ENCODE data around the gene TMEM92. TPM values are rescaled to one million over a fixed set of nuclear protein-coding genes. Genes with fewer than 3 reads are reported as not detected.

Gene TMEM92
- under 1 TPM in 5 of 8 experiments, not detected in 3; 0.18 to 0.64 (median 0.38) TPM for total RNA-seq

DNA sequence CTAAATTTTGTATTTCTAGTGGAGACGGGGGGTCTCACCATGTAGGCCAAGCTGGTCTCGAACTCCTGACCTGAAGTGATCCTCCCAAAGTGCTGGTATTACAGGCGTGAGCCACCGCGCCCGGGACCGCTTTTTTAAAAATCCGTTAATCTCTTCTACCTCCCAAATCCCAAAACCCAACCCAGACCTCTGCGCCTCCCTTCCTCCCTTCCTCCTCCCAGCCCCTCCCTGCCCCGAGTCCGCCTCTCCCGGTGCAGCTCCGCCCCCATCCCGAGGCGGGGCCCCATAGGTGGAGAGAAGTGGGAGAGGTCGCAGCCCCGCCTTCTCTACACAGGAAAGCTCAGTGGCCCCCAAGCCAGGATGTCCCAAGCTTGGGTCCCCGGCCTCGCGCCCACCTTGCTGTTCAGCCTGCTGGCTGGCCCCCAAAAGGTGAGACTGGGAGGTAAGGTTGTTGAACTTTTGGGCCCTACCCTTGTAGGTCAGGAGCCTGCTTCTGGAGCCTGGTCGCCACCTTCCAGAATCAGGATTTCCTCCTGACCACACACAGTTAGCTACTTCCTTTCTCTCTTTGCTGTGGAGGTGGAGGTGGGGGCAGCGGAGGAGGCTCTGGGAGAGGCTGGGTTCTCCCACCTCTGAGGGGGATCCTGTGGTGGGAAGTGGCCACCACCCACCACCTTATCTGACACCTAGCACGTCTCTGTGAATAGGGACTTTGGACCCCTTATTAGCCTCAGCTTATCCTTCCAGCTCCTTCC is at the start of gene TMEM92:
TSS of gene TMEM92 (plus strand) at position 325 of the 755 bp plus-strand sequence. CDS start at position 361, 36 bp downstream.
- WGBS, 10 experiments: 38 to 100% (median 50%) methylated on average over 1 to 9 of the region's 23 CpGs; no CpG with 5 or more reads in 7 of the 10 experiments
- Histone ChIP-seq H3K4me1 (replicated peaks in 1 of 2) (peaks cover 0 to 14% of the 10 kb centered on the region in 2 donors), H3K4me3 (peak within 1 kb of the TSS in 3 of 5 donors; percentile 19 to 32 (median 24)), H3K27ac (no peak within 1 kb of the TSS)
- peak in 1 of 8 experiments; percentile 17 for ATAC-seq (replicated peaks in 6 of 8)
- in situ Hi-C loops (cut with MboI; ENCODE audit: low pct_unique_long_range_greater_than_20kb in 2 of 9, low sequenced_read_pairs in 9 of 9, unreplicated experiment in 9 of 9): loop anchor here in 1 of 9 experiments (5.0 kb wide), 1 partner anchor 67 kb away; no protein-coding TSS in a partner anchor

DNA sequence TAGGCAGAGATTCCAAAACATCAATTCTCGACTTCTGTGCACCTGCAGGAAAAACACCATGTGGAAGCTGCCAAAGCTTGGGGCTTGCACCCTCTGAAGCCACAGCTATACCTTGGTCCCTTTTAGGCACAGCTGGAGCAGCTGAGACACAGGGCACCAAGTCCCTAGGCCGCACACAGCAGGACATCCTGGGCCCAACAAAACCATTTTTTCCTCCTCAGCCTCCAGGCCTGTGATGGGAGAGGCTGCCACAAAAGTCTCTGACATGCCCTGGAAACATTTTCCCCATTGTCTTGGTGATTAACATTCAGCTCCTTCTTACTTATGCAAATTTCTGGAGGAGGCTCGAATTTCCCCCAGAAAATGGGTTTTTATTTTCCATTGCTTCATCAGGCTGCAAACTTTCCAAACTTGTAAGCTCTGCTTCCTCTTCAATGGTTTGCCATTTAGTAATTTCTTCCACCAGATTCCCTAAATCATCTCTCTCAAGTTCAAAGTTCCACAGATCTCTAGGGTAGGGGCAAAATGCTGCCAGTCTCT is 48.5 kb upstream of the TMEM92 start:
- no peaks in the 10 kb centered on the region for H3K4me1 ChIP-seq (replicated peaks in 1 of 2)
- in situ Hi-C loops (cut with MboI; ENCODE audit: low pct_unique_long_range_greater_than_20kb in 2 of 9, low sequenced_read_pairs in 9 of 9, unreplicated experiment in 9 of 9): no loop called here
- no peak for ATAC-seq (replicated peaks in 6 of 8)
- H3K27ac ChIP-seq: no peak overlapping the region
- 0 to 83% (median 65%) methylated on average over 1 to 2 of the region's 3 CpGs; no CpG with 5 or more reads in 3 of the 10 experiments for WGBS, 10 experiments
- H3K4me3 ChIP-seq: no peak overlapping the region

DNA sequence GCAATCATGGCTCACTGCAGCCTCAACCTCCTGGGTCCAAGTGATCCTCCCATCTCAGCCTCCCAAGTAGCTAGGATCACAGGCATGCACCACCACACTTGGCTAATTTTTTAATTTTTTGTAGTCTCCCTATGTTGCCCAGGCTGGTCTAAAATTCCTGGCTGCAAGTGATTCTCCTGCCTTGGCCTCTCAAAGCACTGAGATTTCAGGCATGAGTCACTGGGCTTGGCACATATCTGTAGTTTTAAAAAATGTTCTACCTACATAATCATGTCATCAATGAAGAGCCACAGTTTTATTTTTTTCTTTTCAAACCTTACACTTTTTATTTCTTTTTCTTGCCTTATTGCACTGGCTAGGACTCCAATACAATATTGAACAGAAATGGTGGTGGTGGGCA is 39.7 kb upstream of the TMEM92 start:
- no peaks in the 10 kb centered on the region for H3K4me1 ChIP-seq (replicated peaks in 1 of 2)
- in situ Hi-C loops (cut with MboI; ENCODE audit: low pct_unique_long_range_greater_than_20kb in 2 of 9, low sequenced_read_pairs in 9 of 9, unreplicated experiment in 9 of 9): no loop called here
- no peak overlapping the region for H3K27ac ChIP-seq
- ATAC-seq (replicated peaks in 6 of 8): no peak
- H3K4me3 ChIP-seq: no peak overlapping the region

DNA sequence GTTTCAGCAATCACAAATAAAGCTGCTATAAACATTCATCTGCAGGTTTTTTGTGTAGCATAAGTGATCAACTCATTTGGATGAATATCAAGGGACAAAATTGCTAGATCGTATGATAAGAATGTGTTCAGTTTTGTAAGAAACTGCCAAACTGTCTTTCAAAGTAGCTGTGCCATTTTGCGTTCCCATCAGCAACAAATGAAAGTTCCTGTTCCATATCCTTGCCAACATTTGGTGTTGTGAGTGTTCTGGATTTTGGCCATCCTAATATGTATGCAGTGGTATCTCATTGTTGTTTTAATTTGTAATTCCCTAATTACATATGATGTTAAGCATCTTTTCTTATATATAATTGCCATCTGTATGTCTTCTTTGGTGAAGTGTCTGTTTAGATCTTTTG is 36.4 kb upstream of the TMEM92 start:
- no peaks in the 10 kb centered on the region for H3K4me1 ChIP-seq (replicated peaks in 1 of 2)
- WGBS, 10 experiments: 30 to 94% (median 72%) methylated on average over 2 of the region's 2 CpGs; no CpG with 5 or more reads in 3 of the 10 experiments
- H3K27ac ChIP-seq: no peak overlapping the region
- in situ Hi-C loops (cut with MboI; ENCODE audit: low pct_unique_long_range_greater_than_20kb in 2 of 9, low sequenced_read_pairs in 9 of 9, unreplicated experiment in 9 of 9): no loop called here
- H3K4me3 ChIP-seq: no peak overlapping the region
- ATAC-seq (replicated peaks in 6 of 8): no peak

DNA sequence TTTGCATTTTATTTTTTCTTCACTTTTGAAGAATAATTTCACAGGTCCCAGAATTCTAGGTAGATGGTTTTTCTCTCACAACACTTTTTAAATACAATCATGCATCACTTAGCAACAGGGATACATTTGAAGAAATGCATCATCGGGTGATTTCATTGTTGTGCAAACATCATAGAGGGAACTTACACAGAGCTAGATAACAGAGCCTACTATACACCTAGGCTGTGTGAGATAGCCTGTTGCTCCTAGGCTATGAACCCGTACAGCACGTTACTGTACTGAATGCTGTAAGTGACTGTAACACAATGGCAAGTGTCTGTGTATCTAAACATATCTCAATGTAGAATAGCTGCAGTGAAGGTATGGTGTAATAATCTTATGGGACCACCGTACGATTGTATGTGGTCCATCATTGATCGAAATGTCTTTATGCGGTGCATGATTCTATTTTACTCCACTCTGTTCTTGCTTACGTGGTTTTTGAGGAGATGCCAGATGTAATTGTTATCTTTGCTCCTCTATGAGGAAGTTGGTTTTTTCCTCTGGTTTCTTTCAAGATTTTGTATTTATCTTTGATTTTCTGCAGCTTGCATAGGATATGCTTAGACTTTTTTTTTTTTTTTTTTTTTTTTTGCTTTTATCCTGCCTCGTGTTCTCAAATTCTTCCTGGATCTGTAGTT is 35.5 kb upstream of the TMEM92 start:
- ATAC-seq (replicated peaks in 6 of 8): peak in 1 of 8 experiments; percentile 39

DNA sequence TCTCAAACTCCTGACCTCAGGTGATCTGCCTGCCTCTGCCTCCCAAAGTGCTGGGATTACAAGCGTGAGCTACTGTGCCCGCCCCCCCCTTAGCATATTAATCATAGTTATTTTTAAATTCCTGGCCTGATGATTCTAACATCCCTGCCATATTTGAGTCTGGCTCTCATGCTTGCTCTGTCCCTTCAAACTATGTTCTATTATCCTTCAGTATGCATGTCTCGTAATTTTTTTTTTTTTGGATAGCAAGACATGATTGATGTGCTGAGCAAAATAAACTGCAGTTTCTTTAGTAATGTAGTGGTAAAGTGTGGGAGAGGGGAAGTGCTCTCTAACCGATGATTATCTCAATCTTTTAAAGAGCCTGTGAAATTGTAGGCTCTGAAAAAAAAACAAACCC is 34.3 kb upstream of the TMEM92 start:
- no peak for ATAC-seq (replicated peaks in 6 of 8)
- in situ Hi-C loops (cut with MboI; ENCODE audit: low pct_unique_long_range_greater_than_20kb in 2 of 9, low sequenced_read_pairs in 9 of 9, unreplicated experiment in 9 of 9): no loop called here
- no peaks in the 10 kb centered on the region for H3K4me1 ChIP-seq (replicated peaks in 1 of 2)
- no peak overlapping the region for H3K4me3 ChIP-seq
- WGBS, 10 experiments: 0 to 100% (median 80%) methylated on average over 1 to 4 of the region's 4 CpGs; no CpG with 5 or more reads in 3 of the 10 experiments
- no peak overlapping the region for H3K27ac ChIP-seq

More for the DNA sequence above, 35.5 kb upstream of the TMEM92 start:
- 20 to 90% (median 63%) methylated on average over 1 to 9 of the region's 9 CpGs for WGBS, 10 experiments
- no peak overlapping the region for H3K27ac ChIP-seq
- in situ Hi-C loops (cut with MboI; ENCODE audit: low pct_unique_long_range_greater_than_20kb in 2 of 9, low sequenced_read_pairs in 9 of 9, unreplicated experiment in 9 of 9): no loop called here
- no peaks in the 10 kb centered on the region for H3K4me1 ChIP-seq (replicated peaks in 1 of 2)
- no peak overlapping the region for H3K4me3 ChIP-seq

DNA sequence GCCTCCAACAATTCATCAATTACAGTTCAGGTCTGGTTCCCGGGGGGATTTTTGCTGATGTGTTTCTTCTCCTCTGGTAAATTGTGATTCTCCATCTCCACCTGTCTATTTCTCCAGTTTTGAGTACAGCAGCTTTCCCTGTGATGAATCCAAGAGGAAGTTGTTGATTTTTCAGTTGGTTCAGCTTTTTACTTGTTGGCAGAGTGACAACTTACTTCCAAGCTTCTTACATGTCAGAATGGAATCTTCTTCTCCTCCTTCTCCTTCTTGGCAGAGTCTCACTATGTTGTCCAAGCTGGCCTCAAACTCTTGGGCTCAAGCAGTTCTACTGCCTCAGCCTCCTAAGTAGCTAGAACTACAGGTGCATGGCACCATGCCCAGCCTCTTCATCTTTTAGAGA is 33.4 kb upstream of the TMEM92 start:
- 75 to 100% (median 100%) methylated on average over 1 of the region's 1 CpG; no CpG with 5 or more reads in 4 of the 10 experiments for WGBS, 10 experiments
- ATAC-seq (replicated peaks in 6 of 8): no peak
- H3K27ac ChIP-seq: no peak overlapping the region
- no peaks in the 10 kb centered on the region for H3K4me1 ChIP-seq (replicated peaks in 1 of 2)
- H3K4me3 ChIP-seq: no peak overlapping the region
- in situ Hi-C loops (cut with MboI; ENCODE audit: low pct_unique_long_range_greater_than_20kb in 2 of 9, low sequenced_read_pairs in 9 of 9, unreplicated experiment in 9 of 9): no loop called here

DNA sequence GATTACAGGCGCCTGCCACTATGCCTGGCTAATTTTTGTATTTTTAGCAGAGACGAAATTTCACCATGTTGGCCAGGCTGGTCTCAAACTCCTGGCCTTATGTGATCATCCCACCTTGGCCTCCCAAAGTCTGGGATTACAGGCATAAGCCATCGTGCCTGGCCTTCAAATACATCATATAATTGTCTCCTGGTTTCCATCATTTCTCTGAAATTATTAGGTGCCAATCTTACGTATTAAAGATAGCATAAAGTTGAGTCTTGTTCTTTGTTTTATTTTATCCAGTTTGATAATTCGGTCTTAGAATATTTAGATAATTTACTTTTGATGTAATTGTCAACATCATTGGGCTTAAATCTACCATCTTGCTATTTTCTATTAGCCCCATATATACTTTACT is 32.8 kb upstream of the TMEM92 start:
- in situ Hi-C loops (cut with MboI; ENCODE audit: low pct_unique_long_range_greater_than_20kb in 2 of 9, low sequenced_read_pairs in 9 of 9, unreplicated experiment in 9 of 9): no loop called here
- no peak for ATAC-seq (replicated peaks in 6 of 8)
- H3K4me1 ChIP-seq (replicated peaks in 1 of 2): no peaks in the 10 kb centered on the region
- H3K4me3 ChIP-seq: no peak overlapping the region
- WGBS, 10 experiments: 56 to 84% (median 63%) methylated on average over 2 to 5 of the region's 5 CpGs
- no peak overlapping the region for H3K27ac ChIP-seq

DNA sequence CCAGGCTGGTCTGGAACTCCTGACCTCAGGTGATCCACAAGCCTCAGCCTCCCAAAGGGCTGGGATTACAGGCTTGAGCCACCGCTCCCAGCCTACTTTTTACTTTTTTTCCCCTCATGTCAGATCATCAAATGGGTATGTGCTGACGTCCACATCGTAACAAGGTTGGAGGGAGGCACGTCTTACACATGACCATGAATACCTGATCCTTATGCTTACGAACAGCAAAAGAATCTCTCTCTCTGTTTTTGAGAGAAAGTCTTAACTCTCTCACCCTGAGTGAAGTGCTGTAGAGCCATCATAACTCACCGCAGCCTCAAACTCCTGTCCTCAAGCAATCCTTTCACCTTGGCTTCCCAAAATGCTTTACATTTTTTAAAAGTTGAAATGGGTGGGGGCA is 29.5 kb upstream of the TMEM92 start:
- no peak overlapping the region for H3K4me3 ChIP-seq
- WGBS, 10 experiments: 80 to 95% (median 80%) methylated on average over 1 to 5 of the region's 6 CpGs; no CpG with 5 or more reads in 6 of the 10 experiments
- in situ Hi-C loops (cut with MboI; ENCODE audit: low pct_unique_long_range_greater_than_20kb in 2 of 9, low sequenced_read_pairs in 9 of 9, unreplicated experiment in 9 of 9): no loop called here

DNA sequence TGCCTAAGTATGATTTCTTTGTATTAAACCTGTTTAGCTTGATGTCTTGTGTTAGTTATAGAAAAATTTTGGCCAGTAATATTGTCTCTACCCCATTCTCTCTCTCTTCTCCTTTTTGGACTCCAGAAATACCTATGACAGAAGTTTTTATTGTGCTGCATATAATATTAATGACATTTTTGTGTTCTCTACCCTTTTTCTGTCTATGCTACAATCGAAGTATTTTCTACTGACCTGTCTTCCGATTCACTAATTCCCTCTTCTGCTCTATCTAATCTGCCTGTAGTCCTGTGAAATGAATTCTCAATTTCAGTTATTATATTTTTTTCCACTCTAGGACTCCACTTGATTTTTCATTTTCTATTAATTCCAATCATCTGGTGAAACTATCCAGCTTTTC is 26.0 kb upstream of the TMEM92 start:
- in situ Hi-C loops (cut with MboI; ENCODE audit: low pct_unique_long_range_greater_than_20kb in 2 of 9, low sequenced_read_pairs in 9 of 9, unreplicated experiment in 9 of 9): no loop called here
- H3K27ac ChIP-seq: no peak overlapping the region
- no peak overlapping the region for H3K4me3 ChIP-seq
- no peak for ATAC-seq (replicated peaks in 6 of 8)
- no peaks in the 10 kb centered on the region for H3K4me1 ChIP-seq (replicated peaks in 1 of 2)
- 46 to 100% (median 67%) methylated on average over 2 of the region's 2 CpGs for WGBS, 10 experiments

More for the DNA sequence above, 29.5 kb upstream of the TMEM92 start:
- Histone ChIP-seq H3K27ac (no peak overlapping the region), H3K4me1 (replicated peaks in 1 of 2) (no peaks in the 10 kb centered on the region)
- ATAC-seq (replicated peaks in 6 of 8): no peak

DNA sequence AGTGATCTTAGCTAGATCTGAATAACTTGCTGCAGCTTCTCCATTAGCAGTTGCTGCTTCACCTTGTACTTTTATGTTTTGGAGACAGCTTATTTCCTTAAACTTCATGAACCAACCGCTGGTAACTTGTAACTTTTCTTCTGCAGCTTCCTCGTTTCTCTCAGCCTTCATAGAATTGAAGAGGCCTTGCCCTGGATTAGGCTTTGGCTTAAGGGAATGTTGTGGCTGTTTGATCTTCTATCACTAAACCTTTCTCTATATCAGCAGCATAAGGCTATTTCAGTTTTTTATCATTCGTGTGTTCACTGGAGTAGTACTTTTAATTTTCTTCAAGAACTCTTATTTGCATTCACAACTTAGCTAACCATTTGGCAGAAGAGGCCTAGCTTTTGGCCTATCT is 21.5 kb upstream of the TMEM92 start:
- Histone ChIP-seq H3K27ac (no peak overlapping the region), H3K4me3 (no peak overlapping the region), H3K4me1 (replicated peaks in 1 of 2) (no peaks in the 10 kb centered on the region)
- in situ Hi-C loops (cut with MboI; ENCODE audit: low pct_unique_long_range_greater_than_20kb in 2 of 9, low sequenced_read_pairs in 9 of 9, unreplicated experiment in 9 of 9): no loop called here
- WGBS, 10 experiments: 14 to 87% (median 67%) methylated on average over 1 to 3 of the region's 3 CpGs; no CpG with 5 or more reads in 2 of the 10 experiments
- no peak for ATAC-seq (replicated peaks in 6 of 8)

DNA sequence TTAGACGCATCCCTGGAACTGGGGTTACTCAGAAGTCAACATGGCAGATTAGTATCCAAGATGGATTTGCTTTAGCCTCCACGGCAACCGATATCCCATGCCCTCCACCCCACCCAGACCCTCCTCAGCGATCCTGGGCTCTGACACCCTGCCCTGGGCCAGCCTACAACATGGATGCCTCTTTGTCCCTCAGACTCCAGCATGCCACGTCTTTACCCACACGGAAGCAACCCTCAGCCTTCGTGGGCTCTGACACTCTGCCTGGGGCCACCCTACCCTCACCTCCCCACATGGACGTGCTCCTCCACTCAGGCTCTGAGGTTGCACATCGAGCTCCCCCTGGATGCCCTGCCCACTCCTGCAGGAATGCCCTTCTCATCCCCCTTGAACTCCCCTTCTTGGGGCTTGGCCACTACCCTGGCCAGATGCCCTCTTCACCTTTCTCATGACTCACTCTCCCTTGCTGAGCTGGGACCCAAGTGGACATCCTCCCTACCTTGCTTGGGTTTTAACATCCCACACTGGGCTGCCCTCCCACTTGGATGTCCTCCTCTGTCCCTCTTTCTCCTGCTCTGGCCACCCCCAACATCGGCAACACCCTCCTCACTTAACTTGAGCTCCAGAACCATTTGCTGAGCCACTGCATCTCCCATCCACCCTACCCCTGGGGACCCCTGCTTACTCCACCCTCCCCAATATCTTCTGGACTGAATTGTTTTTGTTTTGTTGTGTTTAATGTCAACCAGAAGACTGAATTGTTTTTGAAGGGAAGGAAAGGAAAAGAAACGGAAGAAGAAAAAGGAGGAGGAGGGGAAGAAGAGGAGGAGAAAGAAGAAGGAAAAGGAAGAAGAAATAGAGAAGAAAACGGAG is 18.3 kb upstream of the TMEM92 start:
- Histone ChIP-seq H3K4me1 (replicated peaks in 1 of 2) (no peaks in the 10 kb centered on the region), H3K27ac (no peak overlapping the region), H3K4me3 (no peak overlapping the region)
- no peak for ATAC-seq (replicated peaks in 6 of 8)
- WGBS, 10 experiments: 2 to 91% (median 81%) methylated on average over 2 to 5 of the region's 12 CpGs
- in situ Hi-C loops (cut with MboI; ENCODE audit: low pct_unique_long_range_greater_than_20kb in 2 of 9, low sequenced_read_pairs in 9 of 9, unreplicated experiment in 9 of 9): no loop called here
